Head of caudate nucleus (tissue), 42 donors: ENCODE measurements around the gene SULT2B1.
"Not testable (repeated sequence)": the region's sequence is repeated elsewhere in the genome, so short reads cannot be mapped to it uniquely, and the experiment has no call there.

Experiments
- DNase-seq, 42 donors: peaks; one replicate each; pipeline versions ENCODE4 v3.0.0 to v3.0.0-alpha.2; 2020 to 2021; ENCODE audit warnings: mixed read lengths in 7 of 42
- intact Hi-C: fragments of 100-400 bp; cut with DNase I; formaldehyde crosslinking; loops from one replicate; pipeline ENCODE4 v1.15.0; 2022

Gene SULT2B1

GRCh38 chr19:48553676-48554384 is 1.9 kb downstream of the SULT2B1 start:
- DNase-seq, result no peak
- intact Hi-C loops, result no loop called here

GRCh38 chr19:48554385-48555091 is 2.6 kb downstream of the SULT2B1 start:
- intact Hi-C loops, result no loop called here
- no peak for DNase-seq

GRCh38 chr19:48556163-48556562 is 4.2 kb downstream of the SULT2B1 start:
- no peak for DNase-seq
- intact Hi-C loops, result no loop called here

- intact Hi-C loops, result no loop called here
- DNase-seq, result no peak
Measured at GRCh38 chr19:48556825-48557224, 4.9 kb downstream of the SULT2B1 start.

- intact Hi-C loops, result no loop called here
- no peak for DNase-seq
Measured at GRCh38 chr19:48558018-48558684, 6.2 kb downstream of the SULT2B1 start.

- intact Hi-C loops, result no loop called here
- DNase-seq, result no peak
Measured at GRCh38 chr19:48560095-48560530, 8.1 kb downstream of the SULT2B1 start.

GRCh38 chr19:48561412-48561811 is 9.4 kb downstream of the SULT2B1 start:
- intact Hi-C loops, result no loop called here
- DNase-seq, result no peak

- no peak for DNase-seq
- intact Hi-C loops, result no loop called here
Measured at GRCh38 chr19:48565090-48565489, 13.1 kb downstream of the SULT2B1 start.

GRCh38 chr19:48568345-48568886 is 16.4 kb downstream of the SULT2B1 start:
- peak in 41 of 42 donors; percentile 22 to 92 (median 55) for DNase-seq
- intact Hi-C loops, result no loop called here

GRCh38 chr19:48569814-48570213 is 17.8 kb downstream of the SULT2B1 start:
- DNase-seq, result no peak
- intact Hi-C loops, result no loop called here

GRCh38 chr19:48571378-48572162 is 19.6 kb downstream of the SULT2B1 start:
- DNase-seq, result no peak
- intact Hi-C loops, result no loop called here

GRCh38 chr19:48573163-48573505 is 21.2 kb downstream of the SULT2B1 start:
- DNase-seq, result no peak
- intact Hi-C loops, result no loop called here

GRCh38 chr19:48575931-48576622 is 24.1 kb downstream of the SULT2B1 start:
- intact Hi-C loops, result no loop called here
- no peak for DNase-seq

GRCh38 chr19:48577908-48578307 is 25.9 kb downstream of the SULT2B1 start:
- not testable (repeated sequence) for DNase-seq

GRCh38 chr19:48578891-48579290 is 26.9 kb downstream of the SULT2B1 start:
- DNase-seq, result no peak
- intact Hi-C loops, result no loop called here

More at GRCh38 chr19:48577908-48578307, 25.9 kb downstream of the SULT2B1 start:
- intact Hi-C loops, result not testable (repeated sequence)

GRCh38 chr19:48582168-48582567 is 30.2 kb downstream of the SULT2B1 start:
- no peak for DNase-seq
- intact Hi-C loops, result loop anchor here (5.0 kb wide), 1 partner anchor 90 kb away; no protein-coding TSS in a partner anchor

GRCh38 chr19:48587387-48587786 is 35.4 kb downstream of the SULT2B1 start:
- DNase-seq, result no peak
- intact Hi-C loops, result no loop called here

GRCh38 chr19:48588670-48589401 is 36.9 kb downstream of the SULT2B1 start:
- DNase-seq, result peak; percentile 81 to 97 (median 91)
- intact Hi-C loops, result no loop called here
